RWPE1 (cell line): ENCODE data around the gene GRB10.

ENCODE experiments used
- CTCF ChIA-PET: fragments of 350-600 bp; sonication (Branson Sonifier 250); formaldehyde crosslinking; extraction: SDS; loops from one replicate; lab custom pipeline; 2021; lab: Yijun Ruan, JAX
- POLR2A ChIA-PET: fragments of 400-600 bp; formaldehyde crosslinking; extraction: SDS; loops from one replicate; lab custom pipeline; 2020; ENCODE audit warnings: antibody characterized with exemption; ENCODE audit not compliant: low non-redundant PET; lab: Yijun Ruan, JAX
- DNase-seq: peaks from one replicate; pipeline ENCODE4 v3.0.0; 2012; ENCODE audit warnings: low spot score
- H3K27ac ChIP-seq: fragments of 450-650 bp; 2 replicates; pipeline ENCODE4 v1.5.1; 2017
- TF ChIP-seq, protein P1 (sequence below): fragments of 450-650 bp; conservative IDR thresholded peaks from 2 replicates; pipeline ENCODE4 v1.5.1; 2017; ENCODE audit warnings: low read depth, mild to moderate bottlenecking

The GRB10 gene

DNA sequence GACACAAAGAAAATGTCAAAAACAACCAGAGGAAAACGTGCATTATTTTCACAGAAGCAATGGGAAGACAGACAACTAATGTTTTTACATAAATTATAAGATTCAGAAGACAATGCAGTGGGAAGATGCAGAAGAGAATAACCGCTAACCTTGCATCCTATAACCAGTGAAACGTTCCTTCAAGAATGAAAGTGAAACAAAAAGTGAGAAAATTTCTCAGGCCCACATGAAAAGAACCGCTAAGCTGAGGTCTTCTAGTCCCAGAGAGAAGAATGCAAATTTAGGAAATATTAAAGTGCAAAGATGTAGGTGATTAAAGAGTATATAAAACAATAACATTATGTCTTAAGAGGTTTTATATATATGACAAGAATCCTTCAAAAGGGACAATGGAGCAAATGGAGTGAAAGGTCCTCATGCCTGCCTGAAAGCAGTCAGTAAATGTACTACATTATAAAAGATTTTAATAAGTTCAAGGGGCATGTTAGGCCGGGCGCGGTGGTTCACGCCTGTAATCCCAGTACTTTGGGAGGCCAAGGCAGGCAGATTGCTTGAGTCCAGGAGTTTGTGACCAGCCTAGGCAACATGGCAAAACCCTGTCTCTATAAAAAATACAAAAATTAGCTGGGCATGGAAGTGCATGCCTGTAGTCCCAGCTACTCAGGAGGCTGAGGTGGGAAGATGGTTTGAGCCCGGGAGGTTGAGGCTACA lies 174.3 kb downstream of the GRB10 start:
- no peak overlapping the region for H3K27ac ChIP-seq
- ChIA-PET POLR2A (no interaction called here), CTCF (interaction anchor here (1.0 kb wide), 1 partner anchor 20 kb away, joined by 4 read pairs; no protein-coding TSS in a partner anchor)
- TF ChIP-seq, protein P1, sequence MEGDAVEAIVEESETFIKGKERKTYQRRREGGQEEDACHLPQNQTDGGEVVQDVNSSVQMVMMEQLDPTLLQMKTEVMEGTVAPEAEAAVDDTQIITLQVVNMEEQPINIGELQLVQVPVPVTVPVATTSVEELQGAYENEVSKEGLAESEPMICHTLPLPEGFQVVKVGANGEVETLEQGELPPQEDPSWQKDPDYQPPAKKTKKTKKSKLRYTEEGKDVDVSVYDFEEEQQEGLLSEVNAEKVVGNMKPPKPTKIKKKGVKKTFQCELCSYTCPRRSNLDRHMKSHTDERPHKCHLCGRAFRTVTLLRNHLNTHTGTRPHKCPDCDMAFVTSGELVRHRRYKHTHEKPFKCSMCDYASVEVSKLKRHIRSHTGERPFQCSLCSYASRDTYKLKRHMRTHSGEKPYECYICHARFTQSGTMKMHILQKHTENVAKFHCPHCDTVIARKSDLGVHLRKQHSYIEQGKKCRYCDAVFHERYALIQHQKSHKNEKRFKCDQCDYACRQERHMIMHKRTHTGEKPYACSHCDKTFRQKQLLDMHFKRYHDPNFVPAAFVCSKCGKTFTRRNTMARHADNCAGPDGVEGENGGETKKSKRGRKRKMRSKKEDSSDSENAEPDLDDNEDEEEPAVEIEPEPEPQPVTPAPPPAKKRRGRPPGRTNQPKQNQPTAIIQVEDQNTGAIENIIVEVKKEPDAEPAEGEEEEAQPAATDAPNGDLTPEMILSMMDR = no peak
- DNase-seq = no peak

GRCh38 chr7:50607524-50608125 lies 175.1 kb downstream of the GRB10 start:
- POLR2A ChIA-PET = no interaction called here
- no peak for DNase-seq
- CTCF ChIA-PET = no interaction called here
- H3K27ac ChIP-seq = no peak overlapping the region
- TF ChIP-seq, protein P1 = no peak

- no peak for DNase-seq
- TF ChIP-seq, protein P1 = no peak
- CTCF ChIA-PET = no interaction called here
- H3K27ac ChIP-seq = no peak overlapping the region
- POLR2A ChIA-PET = no interaction called here
Observed at GRCh38 chr7:50605059-50605458, 177.6 kb downstream of the GRB10 start.

- ChIA-PET CTCF (no interaction called here), POLR2A (no interaction called here)
- DNase-seq = no peak
- no peak overlapping the region for H3K27ac ChIP-seq
- TF ChIP-seq, protein P1 = no peak
Observed at GRCh38 chr7:50603287-50603686, 179.4 kb downstream of the GRB10 start.

GRCh38 chr7:50599385-50599784 lies 183.3 kb downstream of the GRB10 start:
- no peak for DNase-seq
- TF ChIP-seq, protein P1 = no peak
- ChIA-PET CTCF (no interaction called here), POLR2A (no interaction called here)
- H3K27ac ChIP-seq = no peak overlapping the region

- ChIA-PET POLR2A (no interaction called here), CTCF (interaction anchor here (0.6 kb wide), 1 partner anchor 408 kb away, joined by 3 read pairs; no protein-coding TSS in a partner anchor)
- no peak overlapping the region for H3K27ac ChIP-seq
- DNase-seq = no peak
- TF ChIP-seq, protein P1 = no peak
Observed at GRCh38 chr7:50598460-50599343, 184.0 kb downstream of the GRB10 start.
